ENCODE results near the gene EPHA6. TPM values are rescaled to one million over a fixed set of nuclear protein-coding genes. Genes with fewer than 3 reads are reported as not detected.

Gene EPHA6
- total RNA-seq, 1 donor from 2014 or later, result not detected

- H3K27me3 ChIP-seq (ENCODE audit: control insufficient read depth, insufficient read depth, low read length), result no peaks in the 10 kb centered on the region
- H3K4me3 ChIP-seq (ENCODE audit: low read depth, low read length), result no peak overlapping the region
- DNase-seq (ENCODE audit: low read depth), result no peak
- H3K36me3 ChIP-seq (ENCODE audit: control insufficient read depth, insufficient read depth, low read length), result no peaks in the 10 kb centered on the region
- no peak for TF ChIP-seq CTCF (IDR thresholded peaks at IDR 0.05; ENCODE audit: insufficient read depth, low read length, poor library complexity, severe bottlenecking)
Observed at GRCh38 chr3:97680210-97680609, 865.8 kb downstream of the EPHA6 start.

- no peak overlapping the region for H3K4me3 ChIP-seq (ENCODE audit: low read depth, low read length)
- TF ChIP-seq CTCF (IDR thresholded peaks at IDR 0.05; ENCODE audit: insufficient read depth, low read length, poor library complexity, severe bottlenecking), result no peak
- no peak for DNase-seq (ENCODE audit: low read depth)
- no peaks in the 10 kb centered on the region for H3K27me3 ChIP-seq (ENCODE audit: control insufficient read depth, insufficient read depth, low read length)
- H3K36me3 ChIP-seq (ENCODE audit: control insufficient read depth, insufficient read depth, low read length), result no peaks in the 10 kb centered on the region
Observed at GRCh38 chr3:97680696-97681095, 866.3 kb downstream of the EPHA6 start.

GRCh38 chr3:97684490-97684889, 870.1 kb downstream of the EPHA6 start:
- H3K27me3 ChIP-seq (ENCODE audit: control insufficient read depth, insufficient read depth, low read length), result no peaks in the 10 kb centered on the region
- TF ChIP-seq CTCF (IDR thresholded peaks at IDR 0.05; ENCODE audit: insufficient read depth, low read length, poor library complexity, severe bottlenecking), result no peak
- no peaks in the 10 kb centered on the region for H3K36me3 ChIP-seq (ENCODE audit: control insufficient read depth, insufficient read depth, low read length)
- DNase-seq (ENCODE audit: low read depth), result no peak
- no peak overlapping the region for H3K4me3 ChIP-seq (ENCODE audit: low read depth, low read length)

- no peak for DNase-seq (ENCODE audit: low read depth)
- TF ChIP-seq CTCF (IDR thresholded peaks at IDR 0.05; ENCODE audit: insufficient read depth, low read length, poor library complexity, severe bottlenecking), result no peak
- H3K27me3 ChIP-seq (ENCODE audit: control insufficient read depth, insufficient read depth, low read length), result no peaks in the 10 kb centered on the region
Observed at GRCh38 chr3:97686258-97686657, 871.9 kb downstream of the EPHA6 start.

GRCh38 chr3:97687734-97688133, 873.3 kb downstream of the EPHA6 start:
- no peak overlapping the region for H3K4me3 ChIP-seq (ENCODE audit: low read depth, low read length)
- TF ChIP-seq CTCF (IDR thresholded peaks at IDR 0.05; ENCODE audit: insufficient read depth, low read length, poor library complexity, severe bottlenecking), result no peak
- no peaks in the 10 kb centered on the region for H3K36me3 ChIP-seq (ENCODE audit: control insufficient read depth, insufficient read depth, low read length)
- peak; percentile 47 for DNase-seq (ENCODE audit: low read depth)
- H3K27me3 ChIP-seq (ENCODE audit: control insufficient read depth, insufficient read depth, low read length), result no peaks in the 10 kb centered on the region

More at GRCh38 chr3:97686258-97686657, 871.9 kb downstream of the EPHA6 start:
- no peak overlapping the region for H3K4me3 ChIP-seq (ENCODE audit: low read depth, low read length)
- H3K36me3 ChIP-seq (ENCODE audit: control insufficient read depth, insufficient read depth, low read length), result no peaks in the 10 kb centered on the region

- DNase-seq (ENCODE audit: low read depth), result no peak
- no peak for TF ChIP-seq CTCF (IDR thresholded peaks at IDR 0.05; ENCODE audit: insufficient read depth, low read length, poor library complexity, severe bottlenecking)
- Histone ChIP-seq H3K36me3 (ENCODE audit: control insufficient read depth, insufficient read depth, low read length) (no peaks in the 10 kb centered on the region), H3K27me3 (ENCODE audit: control insufficient read depth, insufficient read depth, low read length) (no peaks in the 10 kb centered on the region), H3K4me3 (ENCODE audit: low read depth, low read length) (no peak overlapping the region)
Observed at GRCh38 chr3:97689111-97689510, 874.7 kb downstream of the EPHA6 start.
